HepG2 (cell line): ENCODE data around the gene IDS. TPM values are rescaled to one million over a fixed set of nuclear protein-coding genes. Genes with fewer than 3 reads are reported as not detected.
A peak's percentile ranks its signal among the peaks of the same experiment; 100 is the strongest.

Experiments used
- ATAC-seq: fragments of 200-7000 bp; cut with Tn5 transposase; 3 replicates; pipeline ENCODE4 v1.9.1; 2020; ENCODE audit warnings: mild to moderate bottlenecking, moderate library complexity
- BruUV-seq: library from RNA; stranded (reverse); fragments of 400-500 nt; replicated peaks from 2 replicates; lab custom pipeline; 2021; lab: Mats Ljungman, UMichigan
- CTCF ChIA-PET: fragments of 300-600 bp; formaldehyde crosslinking; extraction: SDS; loops from one replicate; lab custom pipeline; 2021; ENCODE audit warnings: low total read pairs, inconsistent platforms, low intra/inter-chr PET ratio; lab: Yijun Ruan, JAX
- POLR2A ChIA-PET: fragments of 350-600 bp; sonication (Branson Sonifier 250); formaldehyde crosslinking; loops from one replicate; lab custom pipeline; 2020; ENCODE audit warnings: antibody characterized with exemption, inconsistent platforms; lab: Yijun Ruan, JAX
- DNase-seq: peaks from one replicate; pipeline ENCODE4 v3.0.0-alpha.2; 2015; ENCODE audit warnings: low spot score
- FAIRE-seq: peaks from 3 replicates; lab custom pipeline; 2011; peaks lifted over from hg19 to GRCh38; lab: Jason Lieb, UNC
- H2AFZ ChIP-seq: one replicate; pipeline ENCODE4 v1.6.1; 2011; ENCODE audit warnings: low read length, inconsistent platforms
- H3K27ac ChIP-seq: fragments of 300-600 bp; 3 replicates; pipeline ENCODE4 v1.8.0; 2011; ENCODE audit warnings: mixed run types, mild to moderate bottlenecking, mixed read lengths, low read length, inconsistent platforms; ENCODE audit not compliant: insufficient read depth; ENCODE audit errors: extremely low read length
- H3K27me3 ChIP-seq, 2 experiments: fragments of 200-600 bp in 1 of 2; 2 replicates in 1 of 2; 3 replicates in 1 of 2; pipeline versions ENCODE4 v1.6.0 to v1.8.0; 2011; ENCODE audit warnings: low read length in 2 of 2, mild to moderate bottlenecking in 2 of 2, moderate library complexity in 2 of 2, inconsistent platforms in 1 of 2; ENCODE audit not compliant: insufficient read depth in 2 of 2, control insufficient read depth in 1 of 2
- H3K36me3 ChIP-seq, 2 experiments: fragments of 200-600 bp in 1 of 2; replicated peaks in 1 of 2; 2 replicates in 1 of 2; 3 replicates in 1 of 2; pipeline versions ENCODE4 v1.5.1 to v1.8.0; 2011; ENCODE audit warnings: low read length in 2 of 2, inconsistent platforms in 1 of 2; ENCODE audit not compliant: insufficient read depth in 2 of 2, control insufficient read depth in 1 of 2
- H3K4me1 ChIP-seq: 2 replicates; pipeline ENCODE4 v1.5.1; 2012; ENCODE audit warnings: low read length, inconsistent platforms; ENCODE audit not compliant: insufficient read depth
- H3K4me2 ChIP-seq: 2 replicates; pipeline ENCODE4 v1.6.0; 2011; ENCODE audit warnings: low read depth, low read length, inconsistent platforms
- H3K4me3 ChIP-seq, 3 experiments: fragments of 200-600 bp in 1 of 3; sonication (generic), shearing (Covaris generic) in 1 of 3; replicated peaks in 1 of 3; 2 replicates each; pipeline ENCODE4 v1.5.1; 2011 to 2016; ENCODE audit warnings: low read length in 3 of 3, inconsistent platforms in 2 of 3, low read depth in 2 of 3, mild to moderate bottlenecking in 2 of 3, control low read depth in 1 of 3, mixed read lengths in 1 of 3; ENCODE audit not compliant: insufficient read depth in 1 of 3
- H3K79me2 ChIP-seq: one replicate; pipeline ENCODE4 v1.6.1; 2011; ENCODE audit warnings: low read length, inconsistent platforms; ENCODE audit not compliant: insufficient read depth
- H3K9ac ChIP-seq: 2 replicates; pipeline ENCODE4 v1.6.0; 2011; ENCODE audit warnings: mild to moderate bottlenecking, low read depth, low read length, inconsistent platforms; ENCODE audit not compliant: insufficient read depth
- H3K9me3 ChIP-seq: 2 replicates; pipeline ENCODE4 v1.5.1; 2012; ENCODE audit warnings: mild to moderate bottlenecking, low read length
- H4K20me1 ChIP-seq: 2 replicates; pipeline ENCODE4 v1.6.0; 2011; ENCODE audit warnings: inconsistent platforms, mild to moderate bottlenecking, low read length, moderate library complexity; ENCODE audit not compliant: insufficient read depth
- FOXM1 ChIP-seq: sonication (generic); formaldehyde crosslinking; IDR thresholded peaks from 2 replicates; pipeline ENCODE4 v1.5.0; 2020; ENCODE audit warnings: missing genetic modification reagents
- KAT7 ChIP-seq: IDR thresholded peaks from 2 replicates; pipeline ENCODE4 v1.6.1; 2018; ENCODE audit warnings: borderline replicate concordance, missing compliant biosample characterization
- KDM5B ChIP-seq: sonication (generic); formaldehyde crosslinking; IDR thresholded peaks from 2 replicates; pipeline ENCODE4 v1.4.0; 2020; ENCODE audit warnings: missing genetic modification reagents, mild to moderate bottlenecking, borderline replicate concordance
- MTERF4 ChIP-seq: sonication (generic); formaldehyde crosslinking; IDR thresholded peaks from 2 replicates; pipeline ENCODE4 v1.8.0; 2023; ENCODE audit warnings: mild to moderate bottlenecking, missing genetic modification reagents
- NFATC3 ChIP-seq: sonication (generic); formaldehyde crosslinking; IDR thresholded peaks from 2 replicates; pipeline ENCODE4 v1.5.1; 2020; ENCODE audit warnings: mild to moderate bottlenecking, missing genetic modification reagents
- PAWR ChIP-seq: sonication (generic); formaldehyde crosslinking; IDR thresholded peaks from 2 replicates; pipeline ENCODE4 v1.4.0; 2020; ENCODE audit warnings: missing genetic modification reagents, mild to moderate bottlenecking, borderline replicate concordance
- SMC3 ChIP-seq: IDR thresholded peaks from 2 replicates; pipeline ENCODE4 v1.6.1; 2011; ENCODE audit warnings: low read length, improper control_type of control experiment
- TCF7 ChIP-seq: sonication (generic); IDR thresholded peaks from 2 replicates; pipeline ENCODE4 v1.6.1; 2016; ENCODE audit warnings: antibody characterized with exemption, low read depth
- ZFY ChIP-seq: sonication (generic); formaldehyde crosslinking; IDR thresholded peaks from 2 replicates; pipeline ENCODE4 v1.4.0; 2020; ENCODE audit warnings: missing genetic modification reagents
- ZNF260 ChIP-seq: sonication (generic); formaldehyde crosslinking; IDR thresholded peaks from 2 replicates; pipeline ENCODE4 v1.4.0; 2020; ENCODE audit warnings: missing genetic modification reagents, low read depth, mild to moderate bottlenecking, borderline replicate concordance
- ZNF570 ChIP-seq: sonication (generic); formaldehyde crosslinking; IDR thresholded peaks from 2 replicates; pipeline ENCODE4 v1.4.0; 2020; ENCODE audit warnings: mild to moderate bottlenecking, missing genetic modification reagents, borderline replicate concordance
- ZNF580 ChIP-seq: IDR thresholded peaks from 2 replicates; pipeline ENCODE4 v1.6.1; 2016; ENCODE audit warnings: low read depth, borderline replicate concordance
- ZNF879 ChIP-seq: sonication (generic); formaldehyde crosslinking; IDR thresholded peaks from 2 replicates; pipeline ENCODE4 v1.8.1; 2023; ENCODE audit warnings: missing genetic modification reagents
- ZSCAN9 ChIP-seq: IDR thresholded peaks from 2 replicates; pipeline ENCODE4 v1.6.1; 2016; ENCODE audit warnings: borderline replicate concordance
- WGBS: methylation state at CpG from one replicate; pipeline ENCODE4 v1.1.6; 2017; ENCODE audit warnings: low lambda C conversion rate; 5-methylcytosine and 5-hydroxymethylcytosine counted together
- in situ Hi-C: cut with HindIII; loops from 2 replicates; pipeline ENCODE4 v1.10.0; 2017; ENCODE audit warnings: low pct_unique_long_range_greater_than_20kb; ENCODE audit not compliant: extremely low pct_ligation_motif_present
- intact Hi-C: fragments of 100-400 bp; cut with micrococcal nuclease; formaldehyde crosslinking; loops from one replicate; pipeline ENCODE4 v1.10.0; 2022; ENCODE audit not compliant: unreplicated experiment
- polyA plus RNA-seq, 8 experiments: library from polyadenylated mRNA; depleted of rRNA in 3 of 8; stranded (reverse) in 7 of 8; unstranded in 1 of 8; fragments of >200 nt; fragmentation: Illumina TruSeq in 4 of 8; extraction: Trizol in 4 of 8; gene quantifications; 2 replicates each; pipeline versions ENCODE4 v1.2.1 to v1.2.3, GENCODE V29; 2011 to 2016; ENCODE audit warnings: low read depth in 4 of 8, missing spikeins in 1 of 8, mixed read lengths in 1 of 8; ENCODE audit not compliant: insufficient read depth in 1 of 8
- total RNA-seq, 5 experiments: library from RNA; depleted of rRNA; stranded (reverse); fragments of >200 nt; fragmentation: Illumina TruSeq; extraction: Trizol; gene quantifications; 2 replicates each; pipeline ENCODE4 v1.2.3, GENCODE V29; 2016; ENCODE audit warnings: low read depth in 1 of 5

IDS gene
- total and polyA plus RNA-seq, 2 of the 13 experiments (the other 11 are each of a cell fraction or from before 2014, with no cell fraction given) = 2.2 to 11.9 TPM

DNA sequence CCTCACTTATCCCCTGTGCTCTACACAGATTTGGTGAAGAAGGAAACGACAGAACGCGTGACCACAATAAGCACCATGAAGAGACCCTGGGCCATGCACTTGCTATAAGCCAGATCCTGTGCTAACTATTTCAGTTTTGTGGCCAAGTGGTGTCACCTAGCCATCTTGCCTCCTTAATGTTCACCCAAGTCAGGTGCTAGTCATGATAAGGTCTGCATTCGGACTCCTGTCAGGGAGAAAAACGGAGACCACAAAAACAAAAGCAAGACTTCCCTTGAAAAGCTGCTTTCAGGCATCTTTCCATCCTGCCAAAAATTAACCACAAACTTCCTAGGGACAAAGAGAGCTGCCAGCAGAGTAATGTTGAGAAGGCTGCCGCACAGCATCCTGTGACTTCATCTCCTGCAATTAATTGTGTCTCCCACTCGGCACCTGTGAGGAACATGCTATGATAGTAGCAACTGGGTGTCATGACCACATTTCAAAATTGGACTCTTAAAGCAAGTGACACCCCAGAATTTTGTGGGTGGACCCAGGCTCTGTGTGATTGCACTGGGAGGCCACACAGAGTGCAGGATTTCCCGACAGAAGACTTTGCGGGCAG, 8.8 kb upstream of the IDS start:
- WGBS = 46% methylated on average over 5 of the region's 9 CpGs
- FAIRE-seq (no peak), DNase-seq (no peak), ATAC-seq (no peak)
- H2AFZ ChIP-seq = no peak overlapping the region
- no peak overlapping the region for H3K4me3 ChIP-seq
- no peaks in the 10 kb centered on the region for H3K9me3 ChIP-seq
- H3K27me3 ChIP-seq = no peaks in the 10 kb centered on the region
- no peaks in the 10 kb centered on the region for H4K20me1 ChIP-seq
- in situ Hi-C loops = no loop called here
- H3K79me2 ChIP-seq = no peaks in the 10 kb centered on the region
- ChIA-PET POLR2A (no interaction called here), CTCF (no interaction called here)
- peaks cover 10% of the 10 kb centered on the region; the same call in 1 of the 2 replicates for H3K4me1 ChIP-seq
- H3K36me3 ChIP-seq = no peaks in the 10 kb centered on the region
- H3K9ac ChIP-seq = no peak overlapping the region
- intact Hi-C loops = no loop called here
- no peak overlapping the region for H3K4me2 ChIP-seq
- BruUV-seq = no TSS peak
- TF ChIP-seq ZNF879 (CRISPR knock-in tag) (no peak), FOXM1 (CRISPR knock-in tag) (no peak)
- H3K27ac ChIP-seq = no peak overlapping the region

DNA sequence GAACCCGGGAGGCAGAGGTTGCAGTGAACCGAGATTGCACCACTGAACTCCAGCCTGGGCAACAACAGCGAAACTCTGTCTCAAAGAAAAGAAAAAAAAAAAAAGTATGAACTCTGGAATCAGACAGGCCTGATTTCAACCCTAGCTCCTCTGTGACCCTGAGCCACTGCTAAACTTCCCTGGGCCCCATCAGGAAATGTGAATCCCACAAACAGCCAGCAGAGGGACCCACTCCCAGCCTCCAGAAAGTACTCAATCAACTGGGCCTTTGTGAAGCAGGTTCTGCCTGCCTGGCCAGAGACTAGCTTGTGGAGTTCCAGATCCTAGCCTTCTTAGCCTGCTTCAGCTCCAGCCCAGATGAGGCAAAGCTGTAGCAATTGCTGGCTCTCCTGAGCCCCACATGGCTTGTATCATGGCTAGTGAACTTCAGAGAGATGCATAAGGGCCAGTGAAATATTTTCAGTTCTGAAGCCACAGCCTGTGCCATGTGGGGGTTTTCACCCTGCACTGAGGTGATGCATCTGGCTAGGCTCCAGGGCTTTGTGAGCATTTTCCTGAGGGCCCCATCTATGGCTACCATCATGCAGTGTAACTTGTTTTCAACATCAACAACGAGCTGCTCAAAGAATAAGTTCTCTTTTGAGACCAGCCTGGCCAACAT, 7.2 kb upstream of the IDS start:
- no TSS peak for BruUV-seq
- ChIA-PET POLR2A (interaction anchor here (1.6 kb wide), 1 partner anchor 28 kb away, joined by 8 read pairs; the partner anchor contains the start of gene EOLA1), CTCF (no interaction called here)
- 0% methylated on average over 3 of the region's 4 CpGs for WGBS
- intact Hi-C loops (loop anchor here (1.0 kb wide), 1 partner anchor 28 kb away; no protein-coding TSS in a partner anchor), in situ Hi-C loops (no loop called here)
- FAIRE-seq = peak; percentile 54
- Histone ChIP-seq H3K27ac (no peak overlapping the region), H3K4me2 (no peak overlapping the region), H3K9me3 (no peaks in the 10 kb centered on the region), H3K4me3 (no peak overlapping the region), H2AFZ (no peak overlapping the region), H3K36me3 (no peaks in the 10 kb centered on the region), H3K79me2 (no peaks in the 10 kb centered on the region), H3K27me3 (no peaks in the 10 kb centered on the region), H4K20me1 (no peaks in the 10 kb centered on the region), H3K9ac (no peak overlapping the region), H3K4me1 (peaks cover 10% of the 10 kb centered on the region; the same call in 1 of the 2 replicates)
- peak; percentile 49 for DNase-seq
- ATAC-seq = peak; percentile 95
- TF ChIP-seq ZNF580 (CRISPR knock-in tag) = no peak
- TF ChIP-seq ZSCAN9 (CRISPR knock-in tag) = no peak
- no peak for TF ChIP-seq ZFY (CRISPR knock-in tag)
- no peak for TF ChIP-seq ZNF260 (CRISPR knock-in tag)
- TF ChIP-seq SMC3 = peak; percentile 67
- no peak for TF ChIP-seq KAT7 (CRISPR knock-in tag)
- TF ChIP-seq KDM5B = no peak
- TF ChIP-seq MTERF4 (CRISPR knock-in tag) = no peak
- no peak for TF ChIP-seq ZNF570 (CRISPR knock-in tag)
- no peak for TF ChIP-seq TCF7
- TF ChIP-seq PAWR = no peak
- no peak for TF ChIP-seq NFATC3
